Epithelial cell of proximal tubule (primary cell): Measurements from ENCODE around the gene WDR82. TPM values are rescaled to one million over a fixed set of nuclear protein-coding genes. Genes with fewer than 3 reads are reported as not detected.
"Not testable (repeated sequence)": the region's sequence is repeated elsewhere in the genome, so short reads cannot be mapped to it uniquely, and the experiment has no call there.

Experiments used
- DNase-seq: peaks from one replicate; pipeline ENCODE4 v3.0.0-alpha.2; 2011; ENCODE audit warnings: low read depth
- H3K4me3 ChIP-seq: 2 replicates; pipeline ENCODE4 v1.5.1; 2011; ENCODE audit warnings: low read depth, mild to moderate bottlenecking, low read length
- CTCF ChIP-seq: conservative IDR thresholded peaks from 2 replicates; pipeline ENCODE4 v1.5.1; 2012; ENCODE audit warnings: low read depth, mild to moderate bottlenecking, low read length
- total RNA-seq: library from RNA; depleted of rRNA; stranded (reverse); fragments of >200 nt; gene quantifications from 2 replicates; pipeline ENCODE4 v1.2.3, GENCODE V29; 2015

The WDR82 gene
- total RNA-seq, 1 donor from 2014 or later = 38.4 TPM

- peak overlapping the region; percentile 93 for H3K4me3 ChIP-seq
- DNase-seq = peak; percentile 55
- no peak for TF ChIP-seq CTCF
These were observed 8.3 kb upstream of the WDR82 start for GRCh38 chr3:52286777-52287110.

- not testable (repeated sequence) for DNase-seq, H3K4me3 ChIP-seq
These were observed 5.6 kb upstream of the WDR82 start for GRCh38 chr3:52284051-52284450.

GRCh38 chr3:52283306-52283705, 4.9 kb upstream of the WDR82 start:
- DNase-seq = no peak
- no peak overlapping the region for H3K4me3 ChIP-seq
- TF ChIP-seq CTCF = no peak

GRCh38 chr3:52281981-52282801, 3.7 kb upstream of the WDR82 start:
- DNase-seq = no peak
- TF ChIP-seq CTCF = no peak
- no peak overlapping the region for H3K4me3 ChIP-seq

GRCh38 chr3:52280050-52280461, 1.6 kb upstream of the WDR82 start:
- no peak overlapping the region for H3K4me3 ChIP-seq
- no peak for TF ChIP-seq CTCF
- DNase-seq = no peak

- H3K4me3 ChIP-seq = peak overlapping the region; percentile 93
- no peak for DNase-seq
- TF ChIP-seq CTCF = no peak
These were observed 1.1 kb upstream of the WDR82 start for GRCh38 chr3:52279596-52279995.

- H3K4me3 ChIP-seq = peak overlapping the region; percentile 93
- no peak for DNase-seq
- TF ChIP-seq CTCF = peak; percentile 25
These were observed 408 bp downstream of the WDR82 start for GRCh38 chr3:52277972-52278509.
